HG03558 (cell line): ENCODE results near the gene WNT4.
"Not testable (repeated sequence)": the region's sequence is repeated elsewhere in the genome, so short reads cannot be mapped to it uniquely, and the experiment has no call there.

Experiments
- ATAC-seq: cut with Tn5 transposase; IDR thresholded peaks from one replicate; pipeline ENCODE4 v1.9.1; 2021; ENCODE audit warnings: moderate number of reproducible peaks; ENCODE audit not compliant: unreplicated experiment; ENCODE audit errors: extremely low read depth

The WNT4 gene

DNA sequence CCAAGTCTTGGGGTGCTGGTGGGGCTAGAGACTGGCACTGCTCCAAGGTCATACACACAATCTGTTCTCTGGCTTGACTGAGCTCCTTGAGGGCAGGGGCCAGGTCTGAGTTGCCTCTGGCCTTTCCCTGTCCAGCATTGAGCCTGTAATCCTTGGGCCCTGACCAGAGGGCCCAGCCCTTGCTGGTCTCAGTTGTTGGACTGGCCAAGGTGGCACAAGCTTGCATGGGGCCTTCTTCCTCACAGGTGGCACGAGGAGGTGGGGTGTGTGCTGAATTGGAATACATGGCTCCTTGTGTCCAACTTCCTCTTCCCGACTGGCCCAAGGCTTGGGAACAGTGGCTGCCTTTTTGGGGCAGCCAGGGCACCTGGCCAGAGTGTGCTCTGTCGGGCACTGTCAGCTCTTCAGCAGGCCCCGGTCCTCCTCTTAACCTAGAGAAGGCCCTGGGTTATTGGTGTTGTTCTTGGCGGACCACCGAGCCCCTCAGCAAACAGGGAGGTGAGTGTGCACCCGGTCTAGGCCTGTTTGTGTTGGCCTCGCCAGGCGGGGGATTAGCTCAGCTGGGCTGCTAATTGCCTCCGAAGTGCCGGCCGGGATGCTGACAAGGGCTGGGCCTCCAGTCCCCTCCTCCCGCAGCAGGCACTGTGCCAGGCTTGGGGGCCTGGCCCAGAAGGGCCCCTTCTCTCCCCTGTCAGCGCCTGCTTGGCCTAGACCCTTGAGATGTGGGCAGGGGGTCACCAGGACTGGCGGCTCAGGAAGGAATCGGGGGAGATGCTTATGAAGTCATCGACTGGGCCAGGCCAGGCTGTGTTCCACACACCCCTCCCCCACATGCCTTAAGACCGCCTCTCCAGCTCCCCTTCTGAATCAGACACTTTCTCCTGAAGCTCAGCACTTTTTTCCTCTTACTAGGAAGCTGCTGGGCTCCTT lies 28.5 kb downstream of the WNT4 start:
- no peak for ATAC-seq

DNA sequence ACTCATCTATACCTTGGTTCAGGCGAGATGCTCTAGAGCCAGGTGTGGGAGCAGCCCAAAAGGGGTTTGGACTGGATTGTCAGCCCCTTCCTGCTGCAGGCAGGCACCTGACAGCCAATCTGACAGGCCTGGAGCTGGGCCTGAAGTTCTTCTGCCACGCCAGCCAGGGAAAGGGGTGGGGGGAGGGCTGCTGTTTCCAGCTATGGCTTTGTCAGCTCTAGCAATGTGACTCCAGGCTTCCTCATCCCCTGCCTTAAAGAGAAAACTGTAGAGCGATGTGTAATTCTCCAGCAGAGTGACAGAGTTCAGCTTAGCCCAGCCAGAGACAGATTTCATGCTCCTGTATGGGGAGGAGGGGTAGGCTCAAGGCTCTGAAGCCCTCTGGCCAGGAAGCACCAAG lies 30.3 kb downstream of the WNT4 start:
- ATAC-seq = no peak

DNA sequence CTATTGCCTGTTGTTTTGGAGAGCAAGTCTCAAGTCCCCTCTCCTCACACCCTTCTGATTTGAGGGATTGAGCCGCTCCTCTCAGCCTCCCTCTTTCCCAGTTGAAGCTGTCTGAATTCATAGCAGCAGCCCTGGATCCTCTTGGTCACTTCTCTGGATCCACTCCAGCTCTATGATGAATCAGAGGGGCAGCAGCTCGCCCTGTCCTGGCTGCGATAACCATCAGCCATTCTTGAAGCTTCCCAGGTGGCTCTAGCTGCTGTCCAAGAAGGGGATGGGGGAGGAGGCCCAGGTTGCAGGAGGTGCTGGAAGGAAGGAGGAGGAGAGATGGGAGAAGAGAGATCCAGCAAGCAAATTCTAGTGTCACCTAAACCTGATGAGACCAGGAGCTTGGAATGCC lies 31.3 kb downstream of the WNT4 start:
- ATAC-seq = no peak

DNA sequence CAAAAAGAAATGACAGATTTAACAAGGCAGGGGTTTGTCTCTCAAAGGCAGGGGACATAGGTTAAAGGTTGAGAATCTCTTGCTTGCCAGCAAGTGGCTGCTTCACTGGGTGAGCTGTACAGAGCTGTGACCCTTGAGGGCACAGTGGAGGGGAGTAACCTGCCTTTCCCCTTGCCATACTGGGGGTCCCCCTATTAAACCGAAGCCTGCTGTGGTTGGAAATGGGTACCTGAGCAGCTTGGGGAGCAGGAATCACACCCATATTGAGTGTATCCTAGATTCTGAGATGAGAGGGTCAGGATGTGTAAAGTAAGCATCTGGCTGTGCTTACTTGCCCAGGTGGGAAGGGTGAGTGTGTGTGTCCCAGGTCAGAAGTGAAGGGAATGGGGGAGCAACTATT lies 31.8 kb downstream of the WNT4 start:
- ATAC-seq = no peak

DNA sequence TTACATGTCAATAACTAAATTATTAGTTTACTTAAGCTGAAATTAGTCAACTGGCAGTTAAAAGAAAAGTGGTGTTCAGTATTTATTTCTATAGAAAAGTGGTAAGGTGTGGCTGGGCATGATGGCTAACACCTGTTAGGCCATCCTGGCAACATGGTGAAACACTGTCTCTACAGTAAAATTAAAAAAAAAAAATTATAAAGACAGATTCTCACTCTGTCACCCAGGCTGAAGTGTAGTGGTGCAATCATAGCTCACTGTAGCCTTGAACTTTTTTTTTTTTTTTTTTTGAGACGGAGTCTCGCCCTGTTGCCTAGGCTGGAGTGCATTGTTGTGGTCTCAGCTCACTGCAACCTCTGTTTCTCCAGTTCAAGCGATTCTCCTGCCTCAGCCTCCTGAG lies 32.9 kb downstream of the WNT4 start:
- no peak for ATAC-seq

DNA sequence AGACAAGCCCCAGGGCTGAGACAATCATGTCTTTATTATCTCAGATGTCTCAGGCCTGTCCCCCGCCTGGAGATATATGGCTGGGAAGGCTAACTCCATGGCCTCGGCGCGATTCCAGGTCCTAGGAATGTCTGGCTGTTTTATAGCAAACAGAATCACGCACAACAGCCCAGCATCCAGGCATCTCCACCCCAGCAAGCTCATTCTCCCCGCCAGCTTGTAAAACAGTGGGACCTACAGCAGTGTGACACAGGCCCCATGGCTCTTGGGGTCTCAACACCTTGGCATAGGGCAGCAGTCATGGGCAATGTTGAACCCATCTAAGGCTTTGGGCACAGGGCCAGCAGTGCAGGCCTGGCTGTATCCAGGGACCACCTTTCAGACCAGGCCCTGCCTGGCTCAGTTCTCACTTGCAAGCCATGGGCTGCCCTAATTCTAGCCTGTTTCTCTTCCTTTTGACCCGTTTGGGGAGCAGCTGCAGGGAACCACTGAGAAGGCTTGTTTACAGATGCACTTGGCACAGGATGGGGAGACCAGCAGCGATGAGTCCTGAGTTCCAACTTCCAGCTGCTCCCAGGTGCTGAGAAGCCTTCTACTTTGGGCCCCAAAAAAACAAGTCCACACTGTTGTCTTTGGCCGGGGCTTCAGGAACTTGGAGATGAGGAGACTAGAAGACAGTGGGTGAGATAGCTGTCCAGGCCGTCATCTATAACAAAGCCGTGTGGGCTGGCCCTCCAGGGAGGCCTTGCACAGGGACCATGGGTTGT lies 34.4 kb downstream of the WNT4 start:
- no peak for ATAC-seq

DNA sequence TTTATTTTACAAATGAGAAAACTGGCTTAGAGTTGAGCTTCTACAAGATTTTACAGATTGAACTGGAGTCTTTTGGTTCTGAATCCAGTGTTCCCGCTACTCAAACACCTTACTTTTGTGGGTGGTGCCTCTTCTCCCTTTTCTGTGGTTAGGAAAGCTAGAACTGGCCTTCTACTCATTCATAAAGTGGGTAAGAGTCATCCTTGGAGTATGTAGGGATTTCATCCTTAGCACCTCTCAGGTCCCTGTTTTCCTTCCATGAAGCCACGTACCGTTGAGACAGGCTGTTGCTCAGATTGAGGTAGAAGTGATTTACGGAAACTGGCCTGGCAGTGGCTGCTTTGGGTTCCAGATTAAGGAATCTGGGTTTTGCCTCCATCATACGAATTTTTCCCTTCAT lies 35.8 kb downstream of the WNT4 start:
- ATAC-seq = no peak

DNA sequence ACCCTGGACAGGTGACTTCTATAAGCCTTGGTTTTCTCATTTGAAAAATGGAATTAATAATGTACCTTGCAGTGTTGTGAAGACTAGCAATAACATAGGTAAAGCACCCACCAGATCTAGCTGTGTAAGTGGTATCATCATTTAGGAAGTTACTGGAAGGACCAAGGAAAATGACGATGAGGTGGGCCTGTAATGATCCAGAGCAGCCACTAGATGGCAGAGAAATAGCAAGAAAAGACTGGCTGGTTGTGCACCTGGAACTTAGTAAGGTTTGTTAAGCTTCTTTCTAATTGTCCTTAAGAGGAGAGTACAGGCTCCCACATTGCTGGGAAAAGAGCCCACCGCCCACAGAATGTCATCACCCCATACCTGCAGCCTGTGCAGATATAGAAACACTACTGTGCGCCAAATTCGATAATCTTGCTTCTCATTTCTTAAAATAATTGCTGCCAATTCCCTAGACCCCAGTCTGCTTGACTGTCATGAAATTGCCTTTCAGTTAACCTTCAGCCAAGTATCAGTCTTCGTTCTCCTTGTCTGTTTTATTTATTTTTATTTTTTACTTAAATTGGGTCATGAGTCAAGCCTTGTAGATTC lies 37.2 kb downstream of the WNT4 start:
- no peak for ATAC-seq

DNA sequence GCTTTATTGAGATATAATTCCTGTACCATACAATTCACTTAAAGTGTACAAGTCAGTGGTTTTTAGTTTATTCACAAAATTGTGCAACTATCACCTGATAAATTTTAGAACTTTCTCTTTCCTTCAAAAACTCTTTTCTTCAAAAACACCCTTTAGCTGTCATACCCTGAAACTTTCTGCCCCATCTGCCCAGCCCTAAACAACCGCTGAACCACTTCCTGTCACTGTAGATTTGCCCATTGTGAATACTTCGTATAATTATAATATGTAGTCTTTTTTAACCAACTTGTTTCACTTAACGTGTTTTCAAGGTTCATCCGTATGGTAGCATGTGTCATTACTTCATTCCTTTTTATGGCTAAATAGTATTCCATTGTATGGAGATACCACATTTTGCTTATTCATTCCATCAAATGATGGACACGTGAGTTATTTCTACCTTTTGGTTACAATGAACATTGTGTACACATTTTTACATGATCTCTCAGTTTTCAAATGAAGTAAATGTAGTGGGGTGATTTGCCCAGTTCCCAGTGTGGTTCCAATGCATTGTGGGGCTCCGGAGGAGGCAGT lies 37.9 kb downstream of the WNT4 start:
- no peak for ATAC-seq

DNA sequence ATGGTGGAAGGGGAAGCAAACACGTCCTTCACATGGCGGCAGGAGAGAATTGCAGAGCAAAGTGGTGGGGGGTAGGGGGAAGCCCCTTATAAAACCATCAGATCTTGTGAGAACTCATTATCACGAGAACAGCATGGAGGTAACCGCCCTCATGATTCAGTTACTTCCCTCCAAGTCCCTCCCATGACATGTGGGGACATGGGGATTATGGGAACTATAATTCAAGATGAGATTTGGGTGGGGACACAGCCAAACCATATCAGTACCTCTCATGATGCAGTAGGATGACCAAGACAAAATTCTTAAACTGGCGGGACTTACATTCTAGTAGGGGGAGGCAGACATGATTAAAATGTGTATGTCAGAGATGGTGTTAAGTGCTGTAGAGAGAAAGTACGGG lies 38.8 kb downstream of the WNT4 start:
- ATAC-seq = no peak

DNA sequence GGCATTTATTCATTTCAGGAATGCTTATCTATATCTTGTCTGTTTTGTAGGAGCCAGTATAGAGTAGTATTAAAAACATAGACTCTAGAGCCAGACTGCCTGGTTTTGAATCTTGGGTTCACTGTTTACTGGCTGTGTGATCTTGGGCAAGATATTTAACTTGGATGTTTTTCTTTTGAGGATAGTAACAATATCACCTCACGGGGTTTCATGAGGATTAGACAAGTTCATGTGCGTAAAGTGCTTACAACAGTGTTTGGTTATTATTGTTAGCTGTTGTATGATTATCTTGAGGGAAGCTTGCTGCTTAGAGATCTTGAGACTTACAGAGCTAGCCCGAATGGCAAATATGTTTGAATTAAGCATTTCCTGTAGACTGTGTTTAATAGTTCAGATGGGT lies 40.2 kb downstream of the WNT4 start:
- no peak for ATAC-seq

DNA sequence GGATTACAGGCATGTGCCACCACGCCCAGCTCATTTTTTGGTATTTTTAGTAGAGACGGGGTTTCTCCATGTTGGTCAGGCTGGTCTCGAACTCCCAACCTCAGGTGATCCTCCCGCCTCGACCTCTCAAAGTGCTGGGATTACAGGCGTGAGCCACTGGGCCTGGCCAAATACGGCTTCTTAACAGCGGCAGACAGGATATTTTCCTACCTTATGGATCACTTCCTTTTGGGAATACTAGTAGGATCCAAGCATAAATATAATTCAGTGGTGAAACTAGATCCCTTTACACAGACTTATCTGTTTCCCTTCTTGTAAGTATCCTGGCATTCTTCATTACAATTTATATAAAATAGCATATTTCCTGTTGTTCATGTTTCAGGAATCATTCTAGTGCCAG lies 40.9 kb downstream of the WNT4 start:
- ATAC-seq = no peak

DNA sequence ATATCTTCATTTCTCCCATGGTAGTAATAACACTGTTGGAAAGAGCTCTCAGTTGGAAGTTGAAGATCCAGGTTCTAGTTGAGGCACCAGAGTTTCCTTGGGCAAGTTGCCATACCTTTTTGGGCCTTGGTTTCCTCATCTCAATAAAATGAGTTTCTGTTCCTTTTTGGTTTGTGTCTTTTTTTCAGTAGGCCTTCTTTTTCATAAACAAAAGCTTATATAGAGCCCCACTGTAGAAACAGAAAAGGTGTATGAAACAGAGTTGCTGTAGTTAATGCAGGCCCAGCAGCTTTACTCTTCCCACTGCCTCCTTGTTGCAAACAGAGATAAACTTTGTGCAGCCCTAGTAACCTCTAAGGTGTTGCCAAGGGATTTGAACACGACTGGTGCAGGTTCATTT lies 41.7 kb downstream of the WNT4 start:
- ATAC-seq = no peak

DNA sequence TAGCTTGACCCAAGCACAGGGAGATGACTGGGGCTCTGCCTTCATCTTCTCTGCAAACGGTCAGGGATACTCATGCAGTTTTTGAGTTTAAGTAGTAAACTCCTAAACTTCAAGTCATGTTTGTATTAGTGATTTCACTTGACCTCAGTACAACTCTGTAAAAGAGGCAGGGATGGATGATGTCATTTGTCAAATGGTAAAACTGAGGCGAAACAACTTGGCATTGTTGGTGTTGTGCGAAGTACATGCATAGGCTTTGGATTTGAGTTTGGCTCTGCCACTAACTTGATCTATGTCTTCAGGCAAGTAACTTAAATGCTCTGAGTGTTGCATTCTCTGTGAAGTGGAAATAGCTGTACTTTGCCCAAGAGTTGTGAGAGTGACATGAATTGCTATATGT lies 42.7 kb downstream of the WNT4 start:
- ATAC-seq = no peak

DNA sequence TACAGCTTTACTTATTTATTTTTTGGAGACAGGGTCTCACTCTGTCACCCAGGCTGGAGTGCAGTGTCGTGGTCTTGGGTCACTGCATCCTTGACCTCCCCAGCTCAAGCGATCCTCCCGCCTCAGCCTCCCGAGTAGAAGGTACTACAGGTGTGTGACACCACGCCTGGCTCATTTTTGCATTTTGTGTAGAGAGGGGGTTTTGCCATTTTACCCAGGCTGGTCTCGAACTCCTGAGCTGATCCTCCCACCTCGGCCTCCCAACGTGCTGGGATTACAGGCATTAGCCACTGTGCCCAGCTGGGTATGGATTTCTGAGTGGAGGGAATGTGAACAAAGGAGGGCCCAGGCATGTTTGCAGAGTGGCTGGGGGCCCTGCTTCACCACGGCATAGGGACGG lies 44.1 kb downstream of the WNT4 start:
- ATAC-seq = no peak

DNA sequence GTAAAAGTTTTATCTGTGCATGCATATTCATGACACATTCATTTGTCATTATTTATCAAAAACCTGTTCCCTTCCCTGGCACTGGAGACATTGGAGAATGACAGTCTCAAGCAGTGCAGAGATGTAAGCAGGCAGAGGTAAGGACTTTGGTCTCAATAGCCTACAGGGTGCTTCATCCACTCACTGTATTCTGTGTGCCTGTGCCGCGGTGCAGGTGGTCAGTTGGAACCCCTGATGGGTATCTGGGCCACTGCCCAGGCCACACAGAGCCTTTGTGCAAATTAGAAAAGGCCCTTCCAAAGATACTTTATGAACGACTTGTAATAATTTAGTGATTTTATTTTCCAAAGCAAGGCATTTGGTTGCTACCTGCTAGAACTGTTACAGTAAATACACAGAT lies 46.4 kb downstream of the WNT4 start:
- no peak for ATAC-seq

DNA sequence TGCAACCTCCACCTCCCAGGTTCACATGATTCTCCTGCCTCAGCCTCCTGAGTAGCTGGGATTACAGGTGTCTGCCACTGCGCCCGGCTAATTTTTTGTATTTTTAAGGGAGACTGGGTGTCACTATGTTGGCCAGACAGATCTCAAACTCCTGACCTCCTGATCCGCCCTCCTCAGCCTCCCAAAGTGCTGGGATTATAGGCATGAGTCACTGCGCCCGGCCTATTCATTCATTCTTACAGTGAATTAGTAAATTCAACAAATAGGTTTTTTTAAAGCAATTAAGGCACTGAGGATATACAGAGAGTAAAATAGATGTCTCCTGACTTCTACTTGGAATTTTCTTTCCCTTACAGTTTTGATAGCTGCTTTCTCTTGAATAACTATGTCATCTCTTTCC lies 46.9 kb downstream of the WNT4 start:
- ATAC-seq = no peak

DNA sequence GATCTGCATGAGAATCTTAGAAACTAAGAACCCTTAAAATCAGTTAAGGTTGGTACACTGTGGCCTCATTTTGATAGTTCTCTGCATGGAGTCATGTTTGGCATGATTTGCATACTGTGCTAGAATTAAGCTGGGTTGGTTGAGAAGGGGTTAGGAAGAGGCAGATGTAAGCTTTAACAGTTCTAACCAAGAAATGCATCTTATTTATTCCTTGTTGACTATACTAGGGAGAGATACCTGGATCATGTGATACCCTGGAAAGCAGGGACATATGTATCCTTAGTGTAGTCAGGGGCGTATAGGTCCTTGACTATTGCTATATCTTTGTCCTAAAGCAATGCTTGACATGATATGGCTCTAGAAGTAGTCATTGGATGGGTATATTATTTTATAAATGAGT lies 49.4 kb downstream of the WNT4 start:
- ATAC-seq = no peak

DNA sequence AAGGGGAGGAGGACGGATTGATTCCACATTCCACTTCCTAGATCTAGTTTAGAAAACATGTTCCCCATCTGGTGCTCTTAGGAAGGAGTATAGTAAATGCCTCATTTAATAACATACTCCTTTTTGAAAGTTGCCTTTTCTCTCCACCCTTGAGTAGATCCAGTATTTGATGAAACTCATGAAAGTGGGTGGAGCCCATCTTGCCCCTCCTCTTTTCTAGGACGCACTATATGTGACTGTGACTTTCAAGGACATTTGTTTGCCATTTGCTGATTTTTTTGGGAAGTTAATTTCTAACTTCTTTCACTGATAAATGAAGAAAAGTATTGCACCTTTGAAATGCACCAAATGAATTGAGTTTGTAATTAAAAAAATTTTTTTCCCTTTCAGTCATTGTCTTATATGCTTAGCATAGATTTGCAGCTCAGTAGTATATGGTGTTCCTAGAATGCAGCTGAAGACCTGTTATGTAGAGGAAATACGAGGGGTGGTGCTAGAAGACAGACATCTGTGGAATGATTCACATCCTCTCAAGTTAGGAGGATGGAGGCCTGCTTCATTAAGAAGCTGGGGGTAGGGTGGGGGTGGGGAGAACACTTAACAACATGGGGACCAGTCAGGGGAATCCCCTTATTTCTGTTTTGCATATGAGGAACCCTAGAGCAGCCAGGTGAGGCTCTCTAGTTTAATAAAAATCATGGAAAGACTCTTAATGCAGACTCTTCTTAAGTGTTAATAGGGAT lies 50.7 kb downstream of the WNT4 start:
- not testable (repeated sequence) for ATAC-seq

DNA sequence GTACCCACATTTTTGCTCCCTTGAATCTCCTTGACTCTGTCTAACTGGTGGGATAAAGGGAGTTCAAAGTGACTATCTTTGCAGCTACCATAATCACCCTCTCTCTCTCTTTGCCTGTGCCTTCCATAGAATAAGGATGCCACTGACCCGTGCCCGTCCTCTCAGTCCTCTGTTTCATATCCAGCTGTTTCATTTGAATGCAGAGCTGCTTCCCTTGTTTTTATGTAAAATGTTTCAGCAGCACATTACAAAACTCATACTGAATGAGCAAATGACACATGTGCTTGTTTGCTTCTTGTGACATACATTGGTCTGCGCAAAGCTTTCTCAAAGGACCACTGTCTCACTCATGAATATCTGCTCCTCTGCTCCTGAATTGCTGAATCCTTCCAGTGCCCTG lies 52.0 kb downstream of the WNT4 start:
- ATAC-seq = no peak
